GM19452 (cell line): ENCODE results near the gene CGB3.

Source experiments
- ATAC-seq: cut with Tn5 transposase; IDR thresholded peaks from one replicate; pipeline ENCODE4 v1.9.1; 2021; ENCODE audit not compliant: unreplicated experiment

Gene CGB3

GRCh38 chr19:48989701-48990291 is 34.3 kb downstream of the CGB3 start:
- ATAC-seq = no peak

GRCh38 chr19:48988860-48989259 is 35.3 kb downstream of the CGB3 start:
- ATAC-seq = no peak

GRCh38 chr19:48988286-48988685 is 35.8 kb downstream of the CGB3 start:
- ATAC-seq = no peak

GRCh38 chr19:48987323-48987722 is 36.8 kb downstream of the CGB3 start:
- no peak for ATAC-seq

- ATAC-seq = no peak
Measured at GRCh38 chr19:48986211-48986610, 37.9 kb downstream of the CGB3 start.

DNA sequence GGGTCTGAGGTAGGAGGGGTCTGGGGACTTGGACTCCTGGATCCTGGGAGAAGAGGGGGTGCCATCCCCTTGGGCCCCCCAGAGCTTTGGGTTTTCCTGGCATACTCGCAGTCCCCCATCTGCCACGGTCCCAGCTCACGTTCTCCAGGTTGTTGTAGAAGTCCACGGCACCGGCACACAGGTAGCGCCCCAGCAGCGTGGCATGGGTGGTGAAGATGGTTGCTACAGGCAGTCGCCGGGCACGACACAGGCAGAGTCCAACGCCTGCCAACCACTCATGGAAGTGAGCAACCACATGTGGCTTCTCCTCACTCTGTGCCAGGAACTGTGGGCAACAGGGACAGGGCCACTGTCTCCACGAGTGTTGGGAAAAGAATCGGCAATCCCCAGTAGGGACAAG is 38.4 kb downstream of the CGB3 start:
- no peak for ATAC-seq

DNA sequence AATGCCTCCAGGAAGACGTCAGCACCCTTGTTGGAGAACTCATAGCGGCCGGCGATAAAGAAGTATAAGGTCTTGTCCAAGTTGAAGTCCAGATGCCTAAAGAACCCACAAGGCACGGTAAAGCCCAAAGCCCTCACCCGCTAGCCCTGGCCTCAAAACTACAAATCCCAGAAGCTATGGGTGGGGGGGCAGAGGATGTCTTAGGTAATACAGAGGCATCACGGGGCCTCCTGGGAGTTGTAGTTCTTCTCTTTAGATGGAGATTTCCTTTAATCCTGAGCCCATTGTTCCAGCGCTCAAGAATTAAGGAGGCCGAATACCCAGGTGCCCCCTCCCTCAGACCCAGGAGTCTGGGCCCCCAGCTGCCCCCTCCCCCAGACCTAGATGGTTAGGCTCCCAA is 41.9 kb downstream of the CGB3 start:
- ATAC-seq = no peak

DNA sequence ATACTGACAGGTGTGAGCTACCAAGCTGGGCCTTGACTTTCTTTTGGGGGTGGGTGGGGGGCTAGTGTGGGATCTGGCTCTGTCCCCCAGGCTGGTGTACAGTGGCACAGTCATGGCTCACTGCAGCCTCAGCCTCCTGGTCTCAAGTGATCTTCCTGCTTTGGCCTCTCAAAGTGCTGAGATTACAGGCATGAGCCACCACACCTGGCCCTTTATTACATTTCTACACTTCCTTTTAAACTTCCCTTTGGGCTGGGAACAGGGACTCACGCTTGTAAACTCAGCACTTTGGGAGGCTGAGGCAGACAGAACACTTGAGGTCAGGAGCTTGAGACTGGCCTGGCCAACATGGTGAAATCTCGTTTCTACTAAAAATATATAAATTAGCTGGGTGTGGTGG is 47.1 kb downstream of the CGB3 start:
- ATAC-seq = no peak

GRCh38 chr19:48975947-48976847 is 47.9 kb downstream of the CGB3 start:
- no peak for ATAC-seq
